ENCODE data around the gene SPATA6L.

- no peak for TF ChIP-seq MAX (IDR thresholded peaks at IDR 0.05)
- no peak for TF ChIP-seq GABPA (IDR thresholded peaks at IDR 0.05 in 1 of 2, conservative IDR thresholded peaks at IDR 0.05 in 1 of 2)
- TF ChIP-seq CTCF (IDR thresholded peaks at IDR 0.05; ENCODE audit: low read depth, low read length, missing input control) = no peak
- no peak for TF ChIP-seq JUND (IDR thresholded peaks at IDR 0.05)
- TF ChIP-seq SP1 (IDR thresholded peaks at IDR 0.05) = no peak
- no peak for TF ChIP-seq RAD21 (IDR thresholded peaks at IDR 0.05)
These were observed 71.7 kb downstream of the SPATA6L start for GRCh38 chr9:4594545-4594944.

All from liver (tissue), 3 donors.